GM23338 (cell line): ENCODE data around the gene SGCD. TPM values are rescaled to one million over a fixed set of nuclear protein-coding genes. Genes with fewer than 3 reads are reported as not detected.

Experiments
- ATAC-seq: fragments of 200-7000 bp; cut with Tn5 transposase; 3 replicates; pipeline ENCODE4 v1.9.1; 2020
- DNase-seq: peaks from one replicate; pipeline ENCODE4 v3.0.0-alpha.2; 2015; ENCODE audit warnings: low spot score
- H2AFZ ChIP-seq: fragments of 200-600 bp; sonication (generic); 2 replicates; pipeline ENCODE4 v1.8.0; 2016; ENCODE audit warnings: antibody characterized with exemption, mild to moderate bottlenecking, moderate library complexity
- H3F3A ChIP-seq: fragments of 200-600 bp; sonication (generic); replicated peaks from 2 replicates; pipeline ENCODE4 v1.8.0; 2017; ENCODE audit warnings: antibody characterized with exemption, mixed run types, low read depth
- H3K27ac ChIP-seq: fragments of 200-600 bp; sonication (generic); 2 replicates; pipeline ENCODE4 v1.6.1; 2016; ENCODE audit warnings: low read depth
- H3K27me3 ChIP-seq: fragments of 200-600 bp; sonication (generic); 2 replicates; pipeline ENCODE4 v1.8.0; 2016; ENCODE audit warnings: mild to moderate bottlenecking, mixed run types, moderate library complexity; ENCODE audit not compliant: insufficient read depth
- H3K36me3 ChIP-seq: fragments of 200-600 bp; sonication (generic); 2 replicates; pipeline ENCODE4 v1.8.0; 2016; ENCODE audit warnings: mild to moderate bottlenecking; ENCODE audit not compliant: insufficient read depth
- H3K4me1 ChIP-seq: fragments of 200-600 bp; sonication (generic); 2 replicates; pipeline ENCODE4 v1.8.0; 2016; ENCODE audit warnings: mild to moderate bottlenecking, moderate library complexity; ENCODE audit not compliant: insufficient read depth
- H3K4me2 ChIP-seq: fragments of 200-600 bp; sonication (generic); 2 replicates; pipeline ENCODE4 v1.7.1; 2017; ENCODE audit warnings: mixed run types
- H3K4me3 ChIP-seq: fragments of 200-600 bp; sonication (generic); 2 replicates; pipeline ENCODE4 v1.6.1; 2016; ENCODE audit warnings: mixed run types
- H3K79me2 ChIP-seq: fragments of 200-600 bp; sonication (generic); replicated peaks from 2 replicates; pipeline ENCODE4 v1.8.0; 2017; ENCODE audit warnings: mild to moderate bottlenecking; ENCODE audit not compliant: insufficient read depth
- H3K9me2 ChIP-seq: fragments of 200-600 bp; sonication (generic); 2 replicates; pipeline ENCODE4 v1.8.0; 2017; ENCODE audit not compliant: insufficient read depth
- H4K20me1 ChIP-seq: fragments of 200-600 bp; sonication (generic); replicated peaks from 2 replicates; pipeline ENCODE4 v1.8.0; 2017; ENCODE audit warnings: mild to moderate bottlenecking; ENCODE audit not compliant: insufficient read depth
- H3K27ac Mint-ChIP-seq: 2 replicates; pipeline ENCODE4 v1.8.0; 2020; ENCODE audit warnings: inconsistent platforms, mild to moderate bottlenecking, moderate library complexity, mixed read lengths
- H3K27me3 Mint-ChIP-seq: 3 replicates; pipeline ENCODE4 v1.8.0; 2022; ENCODE audit warnings: low read depth, mild to moderate bottlenecking, moderate library complexity, mixed read lengths, inconsistent platforms; ENCODE audit not compliant: insufficient read depth, poor library complexity
- H3K36me3 Mint-ChIP-seq: 3 replicates; pipeline ENCODE4 v1.8.0; 2021; ENCODE audit warnings: low read depth, mild to moderate bottlenecking, inconsistent platforms, moderate library complexity, mixed read lengths
- H3K4me1 Mint-ChIP-seq: 3 replicates; pipeline ENCODE4 v1.8.0; 2020; ENCODE audit warnings: mild to moderate bottlenecking, inconsistent platforms, mixed read lengths
- H3K4me3 Mint-ChIP-seq: 3 replicates; pipeline ENCODE4 v1.8.0; 2021; ENCODE audit warnings: moderate library complexity, mild to moderate bottlenecking, inconsistent platforms, mixed read lengths
- H3K9me3 Mint-ChIP-seq: 3 replicates; pipeline ENCODE4 v1.8.0; 2020; ENCODE audit warnings: moderate library complexity, mild to moderate bottlenecking, inconsistent platforms, mixed read lengths
- CTCF ChIP-seq, 2 experiments: fragments of 200-600 bp in 1 of 2; sonication (generic) in 1 of 2; conservative IDR thresholded peaks; 2 replicates each; pipeline versions ENCODE4 v1.5.1 to v1.6.1; 2016 to 2017; ENCODE audit warnings: antibody characterized with exemption in 2 of 2, low read depth in 2 of 2, mild to moderate bottlenecking in 2 of 2, moderate library complexity in 1 of 2
- ETS1 ChIP-seq: IDR thresholded peaks from 2 replicates; pipeline ENCODE4 v1.6.1; 2016; ENCODE audit warnings: antibody characterized with exemption
- EZH2 ChIP-seq: fragments of 200-600 bp; sonication (generic); IDR thresholded peaks from one replicate; pipeline ENCODE4 v1.8.0; 2017; ENCODE audit warnings: antibody characterized with exemption, mild to moderate bottlenecking, low read depth; ENCODE audit not compliant: unreplicated experiment
- EZH2phosphoT487 ChIP-seq: fragments of 200-600 bp; sonication (generic); IDR thresholded peaks from one replicate; pipeline ENCODE4 v1.8.1; 2018; ENCODE audit warnings: antibody characterized with exemption; ENCODE audit not compliant: unreplicated experiment
- JUNB ChIP-seq: IDR thresholded peaks from one replicate; pipeline ENCODE4 v1.6.1; 2016; ENCODE audit warnings: antibody characterized with exemption; ENCODE audit not compliant: unreplicated experiment
- POLR2AphosphoS5 ChIP-seq: IDR thresholded peaks from 2 replicates; pipeline ENCODE4 v1.6.1; 2016; ENCODE audit warnings: antibody characterized with exemption, low read depth
- REST ChIP-seq: IDR thresholded peaks from one replicate; pipeline ENCODE4 v1.6.1; 2018; ENCODE audit warnings: antibody characterized with exemption; ENCODE audit not compliant: unreplicated experiment
- STAT1 ChIP-seq: IDR thresholded peaks from one replicate; pipeline ENCODE4 v1.6.1; 2016; ENCODE audit warnings: antibody characterized with exemption; ENCODE audit not compliant: unreplicated experiment
- ZNF114 ChIP-seq: fragments of 250-450 bp; sonication (Bioruptor Pico); IDR thresholded peaks from 2 replicates; pipeline ENCODE4 v1.5.0; 2020; ENCODE audit warnings: mild to moderate bottlenecking, moderate library complexity
- ZNF462 ChIP-seq: fragments of 250-450 bp; sonication (Bioruptor Pico); IDR thresholded peaks from 2 replicates; pipeline ENCODE4 v1.5.0; 2020; ENCODE audit warnings: mild to moderate bottlenecking, moderate library complexity
- polyA plus RNA-seq: library from polyadenylated mRNA; unstranded; fragments of >200 nt; fragmentation: Nextera tagmentation; extraction: Ambion mirVana; gene quantifications from 2 replicates; pipeline ENCODE4 v1.2.1, GENCODE V29; 2016
- total RNA-seq: library from RNA; depleted of rRNA; stranded (reverse); fragments of >200 nt; shearing (Covaris generic); gene quantifications from 2 replicates; pipeline ENCODE4 v1.2.3, GENCODE V29; 2014

Gene SGCD
- total and polyA plus RNA-seq, 2 experiments from 2014 or later, result 0.03 to 0.05 TPM

- Histone ChIP-seq H3F3A (no peaks in the 10 kb centered on the region), H3K4me1 (peaks cover 16% of the 10 kb centered on the region), H3K27me3 (no peaks in the 10 kb centered on the region), H3K4me3 (no peak overlapping the region), H4K20me1 (no peaks in the 10 kb centered on the region), H3K36me3 (no peaks in the 10 kb centered on the region), H3K27ac (no peak overlapping the region), H2AFZ (no peak overlapping the region), H3K4me2 (no peak overlapping the region), H3K79me2 (no peaks in the 10 kb centered on the region), H3K9me2 (peaks cover 8% of the 10 kb centered on the region; the same call in 1 of the 2 replicates)
- Mint-ChIP-seq H3K9me3 (no peaks in the 10 kb centered on the region), H3K27me3 (no peaks in the 10 kb centered on the region), H3K36me3 (no peaks in the 10 kb centered on the region), H3K27ac (no peak overlapping the region), H3K4me3 (no peak overlapping the region), H3K4me1 (peaks cover 22% of the 10 kb centered on the region)
- DNase-seq, result no peak
- TF ChIP-seq CTCF (conservative IDR thresholded peaks at IDR 0.05; ENCODE audit: low read depth in 2 of 2), result no peak
- ATAC-seq, result no peak
Measured at GRCh38 chr5:156684216-156684615, 357.3 kb downstream of the SGCD start.

GRCh38 chr5:156685481-156685880 is 358.5 kb downstream of the SGCD start:
- no peaks in the 10 kb centered on the region for H3K79me2 ChIP-seq
- H3K4me2 ChIP-seq, result no peak overlapping the region
- H3K27ac ChIP-seq, result no peak overlapping the region
- H3K36me3 ChIP-seq, result no peaks in the 10 kb centered on the region
- H3K4me3 ChIP-seq, result no peak overlapping the region
- Mint-ChIP-seq H3K36me3 (no peaks in the 10 kb centered on the region), H3K4me1 (peaks cover 22% of the 10 kb centered on the region), H3K4me3 (no peak overlapping the region), H3K27ac (no peak overlapping the region), H3K9me3 (no peaks in the 10 kb centered on the region), H3K27me3 (no peaks in the 10 kb centered on the region)
- peaks cover 8% of the 10 kb centered on the region; the same call in 1 of the 2 replicates for H3K9me2 ChIP-seq
- no peaks in the 10 kb centered on the region for H4K20me1 ChIP-seq
- H2AFZ ChIP-seq, result peak overlapping the region; percentile 73; the same call in 1 of the 2 replicates
- no peaks in the 10 kb centered on the region for H3K27me3 ChIP-seq
- ATAC-seq (no peak; the same call in 2 of the 3 replicates), DNase-seq (no peak)
- H3K4me1 ChIP-seq, result peaks cover 16% of the 10 kb centered on the region
- no peaks in the 10 kb centered on the region for H3F3A ChIP-seq
- no peak for TF ChIP-seq ZNF462 (CRISPR knock-in tag)
- no peak for TF ChIP-seq ETS1
- no peak for TF ChIP-seq REST
- no peak for TF ChIP-seq JUNB
- no peak for TF ChIP-seq EZH2
- no peak for TF ChIP-seq STAT1
- TF ChIP-seq EZH2phosphoT487, result no peak
- TF ChIP-seq ZNF114, result no peak
- TF ChIP-seq POLR2AphosphoS5, result no peak
